CD4-positive, alpha-beta T cell treated with Interferon alpha-2 for 1 hour (primary cell): ENCODE results near the gene PRKAR2B.
A peak's percentile ranks its signal among the peaks of the same experiment; 100 is the strongest.

ENCODE experiments used
- DNase-seq, 2 donors: peaks; one replicate each; pipeline ENCODE4 v3.0.0-alpha.2; 2020 to 2022

The PRKAR2B gene

GRCh38 chr7:107201795-107202450, 157.4 kb downstream of the PRKAR2B start:
- peak; percentile 12 to 36 for DNase-seq

- no peak for DNase-seq
Measured at GRCh38 chr7:107203607-107204006, 159.1 kb downstream of the PRKAR2B start.

DNA sequence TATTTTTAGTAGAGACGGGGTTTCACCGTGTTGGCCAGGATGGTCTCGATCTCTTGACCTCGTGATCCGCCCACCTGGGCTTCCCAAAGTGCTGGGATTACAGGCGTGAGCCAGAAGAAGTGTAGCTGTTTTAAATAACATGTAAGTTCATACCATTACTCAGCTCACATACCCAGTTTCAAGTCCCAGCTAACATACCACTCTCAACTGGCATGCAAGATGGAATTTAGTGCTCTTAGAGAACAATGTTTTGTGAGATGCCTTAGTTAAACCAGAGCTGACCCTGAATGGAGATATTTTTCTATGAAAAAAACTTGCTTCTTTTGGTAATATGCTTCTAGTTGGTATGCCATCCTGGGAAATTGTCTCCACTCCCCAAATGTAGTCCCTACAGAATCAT, 161.6 kb downstream of the PRKAR2B start:
- no peak for DNase-seq

- DNase-seq = no peak
Measured at GRCh38 chr7:107206706-107207105, 162.2 kb downstream of the PRKAR2B start.

DNA sequence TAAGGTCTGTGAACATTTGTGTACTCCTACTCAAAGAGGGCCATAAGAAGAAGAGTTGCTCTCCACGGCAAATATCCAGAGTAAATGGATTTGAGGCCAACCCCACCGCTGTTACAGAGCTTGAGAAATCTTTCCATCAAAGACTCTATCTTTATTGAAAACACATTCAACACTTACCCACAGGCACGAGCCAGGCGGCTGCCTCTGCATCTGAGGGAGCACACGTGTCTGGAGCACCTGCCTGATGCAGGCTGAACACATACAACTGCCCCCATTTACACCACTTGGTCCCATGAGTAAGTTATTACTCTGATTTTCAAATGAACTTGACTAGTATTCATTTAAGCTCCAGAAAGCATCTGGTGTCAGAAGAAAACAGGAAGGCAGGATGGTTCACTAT, 163.0 kb downstream of the PRKAR2B start:
- DNase-seq = no peak

DNA sequence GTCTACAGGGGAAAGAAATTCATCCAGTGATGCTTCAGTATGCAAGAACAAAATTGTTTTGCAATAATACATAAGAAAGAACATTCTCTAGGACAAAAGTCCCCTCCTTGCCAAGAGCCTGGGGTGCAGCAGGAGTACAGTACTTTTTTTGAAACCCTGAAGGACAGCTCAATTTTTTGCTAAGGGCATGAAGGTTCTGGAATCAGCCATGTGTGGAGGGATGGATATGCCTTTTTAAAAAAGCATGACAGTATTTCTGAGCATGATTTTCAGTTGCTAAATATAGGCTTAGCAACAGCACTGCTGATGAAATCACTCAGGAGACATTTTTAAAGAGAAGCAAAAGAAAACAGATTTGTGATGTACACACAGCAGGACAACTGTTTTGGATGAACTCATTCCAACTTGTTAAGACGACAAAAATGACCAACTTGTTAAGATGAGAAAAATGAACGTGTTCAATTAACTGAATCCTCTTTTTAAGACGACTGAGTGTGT, 163.6 kb downstream of the PRKAR2B start:
- DNase-seq = no peak

DNA sequence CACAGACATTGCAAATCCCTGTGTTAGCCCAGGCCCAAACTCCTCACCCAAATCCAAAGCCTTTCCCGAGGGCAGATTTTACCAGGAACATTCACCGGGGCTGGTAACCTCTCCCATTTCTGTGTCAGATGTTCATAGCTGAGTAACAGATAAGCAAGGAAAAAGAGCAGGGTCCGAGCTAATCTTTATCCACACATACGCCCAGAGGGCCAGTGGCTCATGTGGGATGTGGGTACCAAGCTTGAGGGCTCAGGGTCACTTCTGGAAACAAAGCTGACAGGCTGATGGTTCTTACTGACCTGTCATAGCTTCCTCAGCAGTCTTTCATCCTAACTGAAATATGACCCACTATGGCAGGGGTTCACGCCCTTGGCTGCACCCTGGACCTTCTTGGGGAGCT, 164.1 kb downstream of the PRKAR2B start:
- DNase-seq = no peak

- no peak for DNase-seq
Measured at GRCh38 chr7:107209565-107209964, 165.1 kb downstream of the PRKAR2B start.

- DNase-seq = no peak
Measured at GRCh38 chr7:107210400-107210799, 165.9 kb downstream of the PRKAR2B start.
